Endometrium (tissue), 2 donors: Measurements from ENCODE around the gene CDH13.

Experiments used
- FAIRE-seq: peaks from 2 replicates; lab custom pipeline; 2012; peaks lifted over from hg19 to GRCh38; lab: Jason Lieb, UNC
- donor health status: control.
- donor health status: control.

Gene CDH13

DNA sequence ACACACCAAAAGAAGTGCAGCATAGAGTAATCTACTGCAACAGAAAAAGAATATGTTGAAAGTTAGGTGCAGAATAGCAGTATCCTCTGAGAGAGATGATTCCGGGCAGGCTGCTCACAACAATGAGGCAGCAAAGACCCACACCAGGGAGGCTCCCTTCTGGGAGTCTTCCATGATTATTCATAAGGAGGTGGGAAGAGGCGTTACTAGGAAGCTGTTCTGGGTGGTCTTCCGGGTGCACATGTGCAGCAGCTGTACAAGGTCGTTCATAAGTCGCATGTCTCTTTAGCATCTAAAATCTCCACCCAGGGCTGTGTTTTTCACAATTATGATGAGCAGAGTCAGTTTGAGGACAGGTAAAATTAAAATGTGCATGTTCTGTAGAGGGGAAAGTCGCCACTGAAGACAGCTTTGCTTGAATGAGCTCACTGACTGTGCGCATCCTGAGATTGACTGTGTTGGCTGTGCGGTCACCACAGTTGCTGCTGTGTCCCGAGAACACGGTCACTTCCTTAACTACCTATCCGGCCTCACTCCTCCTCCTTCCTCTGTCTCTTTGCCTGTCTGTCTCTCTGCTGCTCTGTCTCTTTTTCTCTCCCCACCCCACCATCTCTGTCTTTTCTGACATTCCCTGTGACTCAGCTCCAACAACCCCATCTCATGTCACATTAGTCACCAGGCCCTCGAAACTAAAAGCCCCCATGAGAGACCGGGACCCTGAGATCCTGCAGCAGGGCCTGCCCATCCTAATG is 1055.5 kb downstream of the CDH13 start:
- no peak for FAIRE-seq

DNA sequence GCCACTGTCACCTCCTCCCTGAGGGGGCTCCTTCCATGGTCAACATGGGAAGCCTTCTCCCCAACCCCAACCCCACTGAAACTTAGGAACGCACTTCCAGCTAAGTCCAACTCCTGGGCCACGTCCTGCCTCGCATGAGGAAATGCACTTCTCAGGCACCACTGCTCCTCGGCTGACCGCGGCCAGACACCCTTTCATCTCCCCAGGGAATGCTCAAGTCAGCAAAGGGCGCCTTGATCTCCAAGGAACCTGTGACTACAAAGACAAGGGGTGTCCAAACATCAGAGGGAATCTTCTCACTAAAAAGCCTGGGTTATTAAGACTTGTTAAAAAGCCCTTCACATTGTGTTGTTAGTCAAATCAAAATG is 1056.1 kb downstream of the CDH13 start:
- FAIRE-seq: no peak

GRCh38 chr16:83685615-83686165 is 1058.9 kb downstream of the CDH13 start:
- no peak for FAIRE-seq

DNA sequence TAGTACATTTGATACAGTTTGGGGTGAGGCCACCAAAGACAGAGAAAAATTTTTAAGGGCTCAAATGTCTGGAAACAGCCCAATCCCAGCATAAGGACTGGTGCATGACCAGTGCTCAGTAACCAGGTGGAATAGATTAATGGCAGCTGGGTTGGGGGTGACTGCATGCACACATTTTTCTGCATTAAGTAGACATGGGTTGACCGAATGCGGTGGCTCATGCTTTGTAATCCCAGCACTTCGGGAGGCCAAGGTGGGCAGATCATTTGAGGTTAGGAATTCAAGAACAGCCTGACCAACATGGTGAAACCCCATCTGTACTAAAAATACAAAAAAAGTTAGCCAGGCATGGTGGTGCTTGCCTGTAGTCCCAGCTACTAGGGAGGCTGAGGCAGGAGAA is 1060.0 kb downstream of the CDH13 start:
- no peak for FAIRE-seq

DNA sequence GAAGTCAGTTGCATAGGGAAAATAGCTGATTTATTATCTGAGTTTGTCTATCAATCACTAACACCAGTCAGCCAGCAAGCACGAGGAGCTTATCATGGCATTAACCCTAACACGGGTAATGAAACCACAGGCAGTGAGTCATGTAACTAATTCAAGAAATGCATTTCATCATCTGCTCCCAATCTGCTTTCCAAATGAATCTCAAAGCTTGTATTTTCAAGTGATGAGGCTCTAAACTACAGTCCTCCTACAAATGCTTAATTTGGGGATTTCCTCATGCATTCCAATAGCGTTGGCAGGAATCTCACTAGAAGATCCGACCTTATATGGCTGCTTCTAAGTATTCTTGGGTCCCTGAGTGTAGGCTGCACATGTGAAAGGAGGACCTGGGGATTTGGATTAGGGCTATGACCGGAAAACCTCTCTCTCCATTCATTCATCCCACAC is 1062.6 kb downstream of the CDH13 start:
- peak; percentile 37 for FAIRE-seq

- FAIRE-seq: no peak
These were observed 1065.5 kb downstream of the CDH13 start for GRCh38 chr16:83692224-83692623.

GRCh38 chr16:83698964-83699363 is 1072.2 kb downstream of the CDH13 start:
- FAIRE-seq: no peak

DNA sequence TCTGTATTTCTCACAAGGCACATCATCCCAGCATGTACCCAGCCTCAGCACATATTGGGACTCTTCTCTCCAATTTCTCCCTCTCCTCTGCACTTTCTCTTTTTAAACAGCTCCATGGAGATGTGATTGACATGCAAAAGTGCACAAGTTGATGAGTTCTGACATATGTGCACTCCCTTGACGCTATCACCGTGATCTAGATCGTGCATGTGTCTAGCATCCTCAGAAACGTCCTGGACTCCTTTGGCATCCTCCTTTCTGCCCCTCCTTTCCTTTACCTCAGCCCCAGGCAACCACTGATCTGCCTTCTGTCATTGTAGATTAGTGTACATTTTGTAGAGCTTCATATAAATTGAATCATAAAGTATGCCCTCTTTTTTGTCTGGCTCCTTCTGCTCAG is 1073.0 kb downstream of the CDH13 start:
- no peak for FAIRE-seq

DNA sequence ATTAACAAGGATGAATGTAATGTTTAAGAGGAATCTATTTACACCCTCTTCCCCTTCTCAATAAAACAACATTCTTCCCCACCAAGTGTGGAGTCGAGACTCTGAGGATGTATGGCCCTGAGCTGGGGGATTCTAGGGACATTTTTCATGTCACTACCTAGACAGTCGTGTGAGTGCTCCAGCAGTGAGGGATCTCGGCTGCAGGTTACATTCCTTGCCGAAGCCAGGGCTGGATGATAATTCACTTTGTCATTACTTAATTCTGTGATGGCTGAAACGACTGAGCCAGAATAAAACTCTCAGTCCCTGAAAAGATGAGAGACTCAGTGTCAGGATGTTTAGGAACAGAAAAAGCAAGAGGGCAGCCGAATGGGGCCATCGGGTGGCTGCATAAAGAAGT is 1074.1 kb downstream of the CDH13 start:
- FAIRE-seq: no peak

- no peak for FAIRE-seq
These were observed 1074.7 kb downstream of the CDH13 start for GRCh38 chr16:83701494-83701893.

DNA sequence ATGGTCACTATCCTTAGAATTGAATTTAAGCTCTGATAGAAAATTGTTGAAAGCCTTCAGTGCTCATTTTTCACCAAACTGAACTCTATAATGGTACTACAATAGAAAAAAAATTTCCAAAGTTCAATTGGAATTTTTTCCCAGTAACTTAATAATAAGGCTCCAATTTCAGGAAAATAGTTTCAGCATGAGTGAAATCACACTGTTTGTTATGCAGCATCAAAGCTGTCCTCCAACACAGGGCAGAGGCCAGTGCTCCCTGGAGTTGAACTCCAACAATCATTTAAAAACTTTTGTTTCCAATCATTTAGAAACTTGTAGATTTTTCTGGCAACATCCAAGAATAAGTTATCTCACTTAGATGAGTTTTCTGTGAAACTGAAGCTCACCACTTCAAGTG is 1077.9 kb downstream of the CDH13 start:
- no peak for FAIRE-seq

DNA sequence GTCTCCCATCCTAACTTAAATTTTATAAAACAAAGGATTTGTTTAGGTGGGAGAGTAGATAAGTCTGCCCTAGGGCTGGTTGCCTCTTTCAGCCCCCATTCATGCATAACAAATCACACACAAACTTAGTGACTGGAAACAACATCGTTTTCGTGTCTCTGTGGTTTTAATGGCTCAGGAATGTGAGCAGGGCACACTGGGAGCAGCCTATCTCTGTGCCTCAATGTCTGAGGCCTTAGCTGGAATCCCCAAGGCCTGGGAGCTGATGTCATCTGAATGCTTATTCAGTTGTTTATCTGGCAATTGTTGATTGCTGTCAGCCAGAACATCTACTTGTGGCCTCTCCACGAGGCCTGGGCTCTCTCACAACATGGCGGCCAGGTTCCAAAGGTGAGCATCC is 1079.1 kb downstream of the CDH13 start:
- FAIRE-seq: no peak

GRCh38 chr16:83706394-83706793 is 1079.6 kb downstream of the CDH13 start:
- FAIRE-seq: no peak

- no peak for FAIRE-seq
These were observed 1084.3 kb downstream of the CDH13 start for GRCh38 chr16:83711069-83711468.

DNA sequence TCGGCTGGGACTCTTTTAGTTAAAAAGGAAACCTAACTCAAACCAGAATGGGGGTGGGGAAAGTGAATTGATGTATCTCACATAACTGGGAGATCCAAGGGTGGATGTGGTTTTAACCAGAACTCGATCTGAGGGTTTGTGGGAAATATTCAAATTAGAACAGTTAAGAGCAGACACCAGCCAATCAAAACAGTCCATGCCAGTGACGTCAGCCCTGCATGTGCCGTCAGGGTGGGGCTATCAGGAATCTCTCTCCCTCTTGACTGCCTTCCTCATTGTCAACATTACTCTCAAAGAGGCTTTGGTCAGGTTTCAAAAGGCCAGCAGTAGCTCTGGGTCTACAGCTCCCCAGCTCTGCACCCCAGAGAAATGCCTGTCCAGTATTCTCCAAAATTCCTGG is 1086.8 kb downstream of the CDH13 start:
- no peak for FAIRE-seq

- FAIRE-seq: no peak
These were observed 1087.5 kb downstream of the CDH13 start for GRCh38 chr16:83714286-83714685.

GRCh38 chr16:83715217-83715920 is 1088.6 kb downstream of the CDH13 start:
- no peak for FAIRE-seq

- FAIRE-seq: no peak
These were observed 1090.5 kb downstream of the CDH13 start for GRCh38 chr16:83717308-83717707.

- FAIRE-seq: no peak
These were observed 1091.0 kb downstream of the CDH13 start for GRCh38 chr16:83717814-83718213.

DNA sequence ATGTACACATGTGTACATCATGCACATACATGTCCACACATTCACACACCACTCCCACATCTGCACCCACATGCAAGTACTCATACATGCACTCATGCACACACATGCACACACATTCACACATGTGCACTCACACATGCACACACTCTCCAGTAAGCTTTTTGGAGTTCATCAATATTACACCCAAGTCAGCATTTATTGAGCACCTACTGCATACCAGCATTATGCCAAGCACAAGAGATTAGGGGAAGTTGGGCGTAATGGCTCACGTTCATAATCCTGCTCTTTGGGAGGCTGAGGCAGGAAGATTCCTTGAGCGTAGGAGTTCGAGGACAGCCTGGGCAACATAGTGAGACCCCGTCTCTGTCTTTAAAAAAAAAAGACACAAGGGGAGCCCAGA is 1093.4 kb downstream of the CDH13 start:
- FAIRE-seq: no peak

- no peak for FAIRE-seq
These were observed 1094.2 kb downstream of the CDH13 start for GRCh38 chr16:83720981-83721380.

- no peak for FAIRE-seq
These were observed 1094.9 kb downstream of the CDH13 start for GRCh38 chr16:83721676-83722075.

- FAIRE-seq: no peak
These were observed 1095.9 kb downstream of the CDH13 start for GRCh38 chr16:83722456-83723183.
